K562 (cell line): Measurements from ENCODE around the gene PRPF38A.

Experiments
- CREB1 ChIP-seq, 2 experiments: sonication (generic) in 1 of 2; formaldehyde crosslinking in 1 of 2; IDR thresholded peaks; 2 replicates each; pipeline versions ENCODE4 v1.6.1 to v1.8.0; 2012 to 2022; ENCODE audit warnings: inconsistent platforms in 1 of 2, mild to moderate bottlenecking in 1 of 2, missing genetic modification reagents in 1 of 2, moderate library complexity in 1 of 2
- REST ChIP-seq, 2 experiments: fragments of 450-650 bp; formaldehyde crosslinking in 1 of 2; IDR thresholded peaks; 2 replicates each; pipeline versions ENCODE4 v1.4.0 to v1.6.1; 2014 to 2020; ENCODE audit warnings: mild to moderate bottlenecking in 2 of 2, borderline replicate concordance in 1 of 2, low read depth in 1 of 2
- ZNF253 ChIP-seq: fragments of 250-450 bp; sonication (Bioruptor Pico); conservative IDR thresholded peaks from 2 replicates; pipeline ENCODE4 v1.6.1; 2021; ENCODE audit warnings: mild to moderate bottlenecking

- TF ChIP-seq REST (IDR thresholded peaks at IDR 0.05; ENCODE audit: borderline replicate concordance) (no peak), REST (CRISPR knock-in tag; IDR thresholded peaks at IDR 0.05; ENCODE audit: low read depth) (no peak), CREB1 (IDR thresholded peaks at IDR 0.05) (no peak), CREB1 (CRISPR knock-in tag; IDR thresholded peaks at IDR 0.05) (no peak), ZNF253 (no peak)
Observed at GRCh38 chr1:52426371-52426770, 22.0 kb downstream of the PRPF38A start.
